ENCODE measurements around the gene CATSPER1. TPM values are rescaled to one million over a fixed set of nuclear protein-coding genes. Genes with fewer than 3 reads are reported as not detected.

CATSPER1 gene
- total and polyA plus RNA-seq, 4 experiments from 2014 or later: not detected

- intact Hi-C loops (cut with micrococcal nuclease): no loop called here
- Mint-ChIP-seq H3K9me3 (no peaks in the 10 kb centered on the region), H3K27ac (peak overlapping the region in 3 of 7 donors; percentile 0 to 35 (median 30)), H3K36me3 (peaks cover 46 to 61% of the 10 kb centered on the region in 2 donors), H3K27me3 (no peaks in the 10 kb centered on the region), H3K4me1 (peaks cover 2 to 19% (median 9%) of the 10 kb centered on the region in 4 donors), H3K4me3 (peak overlapping the region in 1 of 8 donors; percentile 53)
- Histone ChIP-seq H3K36me3 (ENCODE audit: insufficient read depth, low read length) (peaks cover 37% of the 10 kb centered on the region), H3K27ac (ENCODE audit: low read depth, low read length) (no peak overlapping the region), H3K9me3 (ENCODE audit: control insufficient read depth in 1 of 2, low read length in 2 of 2) (no peaks in the 10 kb centered on the region), H3K4me3 (ENCODE audit: low read length in 2 of 2) (no peak overlapping the region), H3K4me1 (ENCODE audit: insufficient read depth, low read length) (no peaks in the 10 kb centered on the region), H3K27me3 (ENCODE audit: insufficient read depth, low read length) (no peaks in the 10 kb centered on the region)
- no peak for DNase-seq
- ChIA-PET POLR2A (ENCODE audit: partially characterized antibody) (interaction anchor here (1.0 to 1.3 kb wide), 2 partner anchors 44 to 98 kb away, joined by 3 to 5 read pairs; no protein-coding TSS in a partner anchor), CTCF (ENCODE audit: partially characterized antibody) (interaction anchor here (0.8 to 1.6 kb wide), 5 partner anchors 71 to 261 kb away, joined by 3 to 5 read pairs (median 4); partner anchors contain the start of genes CCDC85B and FIBP)
These were observed 54.2 kb downstream of the CATSPER1 start for GRCh38 chr11:65972116-65972515.

- Mint-ChIP-seq H3K9me3 (no peaks in the 10 kb centered on the region), H3K4me1 (peaks cover 5 to 19% (median 18%) of the 10 kb centered on the region in 4 donors), H3K27ac (peak overlapping the region in 2 of 7 donors; percentile 57), H3K27me3 (no peaks in the 10 kb centered on the region), H3K36me3 (peaks cover 52 to 77% of the 10 kb centered on the region in 2 donors), H3K4me3 (no peak overlapping the region)
- Histone ChIP-seq H3K4me1 (ENCODE audit: insufficient read depth, low read length) (peaks cover 5% of the 10 kb centered on the region), H3K9me3 (ENCODE audit: control insufficient read depth in 1 of 2, low read length in 2 of 2) (no peaks in the 10 kb centered on the region), H3K27ac (ENCODE audit: low read depth, low read length) (no peak overlapping the region), H3K27me3 (ENCODE audit: insufficient read depth, low read length) (no peaks in the 10 kb centered on the region), H3K36me3 (ENCODE audit: insufficient read depth, low read length) (peaks cover 64% of the 10 kb centered on the region), H3K4me3 (ENCODE audit: low read length in 2 of 2) (no peak overlapping the region)
- intact Hi-C loops (cut with micrococcal nuclease): no loop called here
- DNase-seq: no peak
- CTCF ChIA-PET (ENCODE audit: partially characterized antibody): no interaction called here
- POLR2A ChIA-PET (ENCODE audit: partially characterized antibody): interaction anchor here (1.7 kb wide), 1 partner anchor 51 kb away, joined by 4 read pairs; the partner anchor contains the start of gene C11orf68
These were observed 57.4 kb downstream of the CATSPER1 start for GRCh38 chr11:65968600-65969482.

GRCh38 chr11:65967329-65967934 is 58.8 kb downstream of the CATSPER1 start:
- intact Hi-C loops (cut with micrococcal nuclease): no loop called here
- H3K27me3 ChIP-seq (ENCODE audit: insufficient read depth, low read length): no peaks in the 10 kb centered on the region
- peak overlapping the region in 1 of 7 donors; percentile 8 for H3K27ac Mint-ChIP-seq
- H3K4me3 Mint-ChIP-seq: no peak overlapping the region
- H3K36me3 Mint-ChIP-seq: peaks cover 51 to 76% of the 10 kb centered on the region in 2 donors
- peaks cover 16 to 33% (median 28%) of the 10 kb centered on the region in 4 donors for H3K4me1 Mint-ChIP-seq
- no peak overlapping the region for H3K4me3 ChIP-seq (ENCODE audit: low read length in 2 of 2)
- no peak for DNase-seq
- no peaks in the 10 kb centered on the region for H3K9me3 ChIP-seq (ENCODE audit: control insufficient read depth in 1 of 2, low read length in 2 of 2)
- peaks cover 19% of the 10 kb centered on the region for H3K4me1 ChIP-seq (ENCODE audit: insufficient read depth, low read length)
- ChIA-PET POLR2A (ENCODE audit: partially characterized antibody) (interaction anchor here (1.7 kb wide), 1 partner anchor 49 kb away, joined by 4 read pairs; the partner anchor contains the start of gene C11orf68), CTCF (ENCODE audit: partially characterized antibody) (interaction anchor here (0.7 to 1.1 kb wide), 2 partner anchors 83 to 184 kb away, joined by 3 to 4 read pairs; no protein-coding TSS in a partner anchor)
- H3K9me3 Mint-ChIP-seq: no peaks in the 10 kb centered on the region
- no peaks in the 10 kb centered on the region for H3K27me3 Mint-ChIP-seq
- peaks cover 64% of the 10 kb centered on the region for H3K36me3 ChIP-seq (ENCODE audit: insufficient read depth, low read length)
- H3K27ac ChIP-seq (ENCODE audit: low read depth, low read length): no peak overlapping the region

Other genes starting within 250 kb of the CATSPER1 start
- gene AP5B1, start 245.5 kb downstream of the CATSPER1 start, total RNA-seq: 10 to 100 TPM; 25.6 to 26.9 TPM
- 10 to 100 TPM in 1 of 2 donors, 1 to 10 TPM in 1; 5.2 to 13.7 TPM for gene AP5B1, start 245.5 kb downstream of the CATSPER1 start, polyA plus RNA-seq
- not detected for gene OVOL1, start 239.4 kb downstream of the CATSPER1 start, total RNA-seq
- gene OVOL1, start 239.4 kb downstream of the CATSPER1 start, polyA plus RNA-seq: not detected
- under 1 TPM; 0.42 to 0.64 TPM for gene SNX32, start 192.5 kb downstream of the CATSPER1 start, total RNA-seq
- gene SNX32, start 192.5 kb downstream of the CATSPER1 start, polyA plus RNA-seq: under 1 TPM; 0.68 to 0.93 TPM
- gene CFL1, start 168.3 kb downstream of the CATSPER1 start, total RNA-seq: 100 to 1,000 TPM; 540 to 578 TPM
- 1,000 to 10,000 TPM; 2,794 to 2,825 TPM for gene CFL1, start 168.3 kb downstream of the CATSPER1 start, polyA plus RNA-seq
- 10 to 100 TPM; 93.6 to 95.5 TPM for gene MUS81, start 166.0 kb downstream of the CATSPER1 start, total RNA-seq
- 10 to 100 TPM; 24.0 to 31.1 TPM for gene MUS81, start 166.0 kb downstream of the CATSPER1 start, polyA plus RNA-seq
- 1 to 10 TPM; 6.0 to 8.3 TPM for gene EFEMP2, start 153.7 kb downstream of the CATSPER1 start, total RNA-seq
- gene EFEMP2, start 153.7 kb downstream of the CATSPER1 start, polyA plus RNA-seq: under 1 TPM; 0.40 to 0.55 TPM
- 10 to 100 TPM; 30.1 to 30.4 TPM for gene CTSW, start 146.6 kb downstream of the CATSPER1 start, total RNA-seq
- 100 to 1,000 TPM in 1 of 2 donors, 10 to 100 TPM in 1; 80.9 to 107 TPM for gene CTSW, start 146.6 kb downstream of the CATSPER1 start, polyA plus RNA-seq
- 10 to 100 TPM; 39.9 to 42.1 TPM for gene FIBP, start 138.0 kb downstream of the CATSPER1 start, total RNA-seq
- gene FIBP, start 138.0 kb downstream of the CATSPER1 start, polyA plus RNA-seq: 10 to 100 TPM; 79.3 to 99.0 TPM
- 10 to 100 TPM; 22.9 to 24.9 TPM for gene CCDC85B, start 135.8 kb downstream of the CATSPER1 start, total RNA-seq
- gene CCDC85B, start 135.8 kb downstream of the CATSPER1 start, polyA plus RNA-seq: 10 to 100 TPM; 60.0 to 68.3 TPM
- gene FOSL1, start 126.1 kb downstream of the CATSPER1 start, total RNA-seq: under 1 TPM; 0.39 to 0.79 TPM
- gene FOSL1, start 126.1 kb downstream of the CATSPER1 start, polyA plus RNA-seq: under 1 TPM in 1 of 2 donors, not detected in 1; 0.81 TPM
- gene C11orf68, start 107.4 kb downstream of the CATSPER1 start, total RNA-seq: 10 to 100 TPM; 57.1 to 59.5 TPM
- 10 to 100 TPM; 48.0 to 81.6 TPM for gene C11orf68, start 107.4 kb downstream of the CATSPER1 start, polyA plus RNA-seq
- 10 to 100 TPM; 78.2 to 78.7 TPM for gene DRAP1, start 107.1 kb downstream of the CATSPER1 start, total RNA-seq
- 100 to 1,000 TPM in 1 of 2 donors, 10 to 100 TPM in 1; 90.4 to 102 TPM for gene DRAP1, start 107.1 kb downstream of the CATSPER1 start, polyA plus RNA-seq
- gene TSGA10IP, start 81.0 kb downstream of the CATSPER1 start, total RNA-seq: not detected
- not detected for gene TSGA10IP, start 81.0 kb downstream of the CATSPER1 start, polyA plus RNA-seq
- gene SART1, start 64.7 kb downstream of the CATSPER1 start, total RNA-seq: 10 to 100 TPM; 83.9 to 90.6 TPM
- gene SART1, start 64.7 kb downstream of the CATSPER1 start, polyA plus RNA-seq: 10 to 100 TPM; 11.5 to 50.5 TPM
- 10 to 100 TPM; 60.2 to 65.4 TPM for gene EIF1AD, start 24.3 kb downstream of the CATSPER1 start, total RNA-seq
- gene EIF1AD, start 24.3 kb downstream of the CATSPER1 start, polyA plus RNA-seq: 10 to 100 TPM; 15.5 to 20.2 TPM
- gene BANF1, start 24.0 kb downstream of the CATSPER1 start, total RNA-seq: 10 to 100 TPM; 90.8 to 92.9 TPM
- 100 to 1,000 TPM; 159 to 163 TPM for gene BANF1, start 24.0 kb downstream of the CATSPER1 start, polyA plus RNA-seq
- gene CST6, start 14.5 kb downstream of the CATSPER1 start, total RNA-seq: not detected
- gene CST6, start 14.5 kb downstream of the CATSPER1 start, polyA plus RNA-seq: not detected
- not detected for gene GAL3ST3, start 22.7 kb upstream of the CATSPER1 start, total RNA-seq
- gene GAL3ST3, start 22.7 kb upstream of the CATSPER1 start, polyA plus RNA-seq: not detected
- 100 to 1,000 TPM; 238 to 240 TPM for gene SF3B2, start 25.9 kb upstream of the CATSPER1 start, total RNA-seq
- gene SF3B2, start 25.9 kb upstream of the CATSPER1 start, polyA plus RNA-seq: 100 to 1,000 TPM in 1 of 2 donors, 10 to 100 TPM in 1; 74.4 to 128 TPM
- 100 to 1,000 TPM; 251 to 262 TPM for gene PACS1, start 43.8 kb upstream of the CATSPER1 start, total RNA-seq
- gene PACS1, start 43.8 kb upstream of the CATSPER1 start, polyA plus RNA-seq: 100 to 1,000 TPM in 1 of 2 donors, 10 to 100 TPM in 1; 13.7 to 104 TPM
- 10 to 100 TPM; 33.6 to 34.0 TPM for gene KLC2, start 231.2 kb upstream of the CATSPER1 start, total RNA-seq
- gene KLC2, start 231.2 kb upstream of the CATSPER1 start, polyA plus RNA-seq: 1 to 10 TPM; 1.7 to 7.3 TPM
- gene RAB1B, start 242.2 kb upstream of the CATSPER1 start, total RNA-seq: 10 to 100 TPM; 76.4 to 79.4 TPM
- gene RAB1B, start 242.2 kb upstream of the CATSPER1 start, polyA plus RNA-seq: 10 to 100 TPM in 1 of 2 donors, 1 to 10 TPM in 1; 9.7 to 15.2 TPM